ENCODE results near the gene RNF2. TPM values are rescaled to one million over a fixed set of nuclear protein-coding genes. Genes with fewer than 3 reads are reported as not detected.

The RNF2 gene
- total and polyA plus RNA-seq, 2 of the 13 experiments (the other 11 are each of a cell fraction or from before 2014, with no cell fraction given): 19.3 to 21.7 TPM

- TF ChIP-seq IKZF5 (CRISPR knock-in tag; IDR thresholded peaks at IDR 0.05) (0 out of 2 replicates have a peak, but pooled peaks have one; percentile 13), ZNF704 (CRISPR knock-in tag; IDR thresholded peaks at IDR 0.05; ENCODE audit: borderline replicate concordance) (0 out of 2 replicates have a peak, but pooled peaks have one; percentile 8), MTA3 (CRISPR knock-in tag; IDR thresholded peaks at IDR 0.05) (no peak), CREB1 (IDR thresholded peaks at IDR 0.05) (no peak; the same call in 1 of the 2 replicates), CREB1 (CRISPR knock-in tag; IDR thresholded peaks at IDR 0.05) (no peak), ZMAT3 (CRISPR knock-in tag; conservative IDR thresholded peaks at IDR 0.05) (no peak), KDM2A (CRISPR knock-in tag; IDR thresholded peaks at IDR 0.05; ENCODE audit: borderline replicate concordance, low read depth) (peak; percentile 44; the same call in 1 of the 2 replicates), ZBTB1 (CRISPR knock-in tag; IDR thresholded peaks at IDR 0.05; ENCODE audit: borderline replicate concordance) (no peak), ETS1 (CRISPR knock-in tag; IDR thresholded peaks at IDR 0.05) (no peak), THRA (CRISPR knock-in tag; IDR thresholded peaks at IDR 0.05; ENCODE audit: borderline replicate concordance) (0 out of 2 replicates have a peak, but pooled peaks have one; percentile 16), AKNA (CRISPR knock-in tag; IDR thresholded peaks at IDR 0.05; ENCODE audit: borderline replicate concordance) (no peak), MAFK (conservative IDR thresholded peaks at IDR 0.05 in 1 of 2, IDR thresholded peaks at IDR 0.05 in 1 of 2; ENCODE audit: low read length in 2 of 2) (no peak), PRDM10 (CRISPR knock-in tag; IDR thresholded peaks at IDR 0.05; ENCODE audit: low read depth) (no peak)
Observed at GRCh38 chr1:185044981-185045813, at the start of gene RNF2 (continued).

All from HepG2 (cell line).